Stimulated activated CD8-positive, alpha-beta memory T cell treated with anti-CD3 and anti-CD28 coated beads, Interleukin-7, amount 100 ng/mL, for 24 hours (primary cell): ENCODE data around the gene ZNF366.

Source experiments
- DNase-seq: peaks from one replicate; pipeline ENCODE4 v3.0.0-alpha.2; 2020; ENCODE audit warnings: low read depth

The ZNF366 gene

GRCh38 chr5:72402959-72403628 lies 104.1 kb downstream of the ZNF366 start:
- no peak for DNase-seq

DNA sequence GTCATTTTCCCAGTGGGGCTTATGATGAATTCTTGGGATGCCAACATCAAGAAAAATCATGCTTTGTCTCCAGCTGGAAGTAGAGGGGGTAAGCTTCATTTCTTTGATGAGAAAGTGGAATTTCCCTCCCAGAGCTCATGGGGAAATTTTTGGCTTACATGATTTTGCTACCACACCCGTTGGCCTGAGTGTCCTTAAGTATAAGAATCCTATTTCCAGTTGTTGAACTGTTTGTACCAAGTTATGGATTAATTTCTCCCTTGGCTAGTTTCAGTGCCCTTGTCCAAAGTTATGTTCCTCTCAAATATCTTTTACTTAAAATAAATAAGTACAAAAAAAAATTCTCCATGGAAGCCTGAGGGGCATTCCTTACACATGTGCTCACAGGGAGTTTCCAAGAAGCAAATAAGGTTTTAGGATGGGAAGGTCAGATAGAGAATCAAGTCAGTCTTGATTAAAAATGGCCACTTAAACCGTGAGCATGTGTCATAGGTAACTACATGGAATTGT lies 104.8 kb downstream of the ZNF366 start:
- DNase-seq, result no peak

DNA sequence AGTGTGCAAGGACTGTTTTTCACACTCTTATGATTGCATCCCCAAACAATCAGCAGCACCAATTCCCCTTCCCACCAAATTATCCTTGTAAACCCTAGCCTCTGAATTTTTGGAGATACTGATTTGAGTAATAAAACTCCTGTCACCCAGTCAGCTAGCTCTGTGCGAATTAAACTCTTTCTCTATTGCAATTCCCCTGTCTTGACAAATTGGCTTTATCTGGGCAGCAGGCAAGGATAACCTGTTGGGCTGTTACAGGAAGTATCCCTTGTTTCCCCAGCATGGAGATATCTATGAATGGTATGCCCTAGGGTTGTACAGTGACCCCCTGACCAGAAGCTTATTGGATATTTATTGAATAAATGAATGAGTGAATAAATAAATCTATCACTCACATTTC lies 106.3 kb downstream of the ZNF366 start:
- DNase-seq, result no peak

- no peak for DNase-seq
Observed at GRCh38 chr5:72397836-72398235, 109.4 kb downstream of the ZNF366 start.

- DNase-seq, result no peak
Observed at GRCh38 chr5:72394688-72395087, 112.5 kb downstream of the ZNF366 start.

GRCh38 chr5:72393052-72393451 lies 114.2 kb downstream of the ZNF366 start:
- DNase-seq, result no peak
